Natural killer cell (primary cell): Measurements from ENCODE around the gene CMIP. TPM values are rescaled to one million over a fixed set of nuclear protein-coding genes. Genes with fewer than 3 reads are reported as not detected.

Experiments used
- ATAC-seq, 3 donors: fragments of 150-1000 bp in 2 of 3; fragments of 200-7000 bp in 1 of 3; cut with Tn5 transposase; 1 replicate in 1 of 3; 2 replicates in 2 of 3; pipeline ENCODE4 v1.10.0; 2021; ENCODE audit warnings: mild to moderate bottlenecking in 2 of 3, moderate library complexity in 2 of 3
- DNase-seq, 2 donors: peaks; one replicate each; pipeline versions ENCODE4 v3.0.0 to v3.0.0-alpha.2; 2013 to 2021; ENCODE audit warnings: mixed read lengths in 1 of 2
- H3K27ac ChIP-seq: one replicate; pipeline ENCODE4 v1.5.1; 2013; ENCODE audit warnings: mild to moderate bottlenecking, low read length
- H3K27me3 ChIP-seq: one replicate; pipeline ENCODE4 v1.6.1; 2013; ENCODE audit warnings: low read length; ENCODE audit not compliant: control insufficient read depth, insufficient read depth
- H3K36me3 ChIP-seq: one replicate; pipeline ENCODE4 v1.6.1; 2013; ENCODE audit warnings: low read length; ENCODE audit not compliant: control insufficient read depth, insufficient read depth
- H3K4me1 ChIP-seq: one replicate; pipeline ENCODE4 v1.6.1; 2013; ENCODE audit warnings: low read length; ENCODE audit not compliant: control insufficient read depth, insufficient read depth
- H3K4me3 ChIP-seq: one replicate; pipeline ENCODE4 v1.5.1; 2013; ENCODE audit warnings: low read length
- H3K9me3 ChIP-seq: one replicate; pipeline ENCODE4 v1.6.1; 2013; ENCODE audit warnings: low read length; ENCODE audit not compliant: control insufficient read depth, insufficient read depth
- H3K27ac Mint-ChIP-seq, 2 donors: one replicate each; pipeline ENCODE4 v1.8.0; 2022; ENCODE audit warnings: mild to moderate bottlenecking in 2 of 2, mixed read lengths in 2 of 2, moderate library complexity in 1 of 2
- H3K27me3 Mint-ChIP-seq, 2 donors: one replicate each; pipeline ENCODE4 v1.8.0; 2022; ENCODE audit warnings: low read depth in 2 of 2, mixed read lengths in 2 of 2
- H3K36me3 Mint-ChIP-seq: one replicate; pipeline ENCODE4 v1.8.0; 2022; ENCODE audit warnings: mixed read lengths
- H3K4me1 Mint-ChIP-seq, 2 donors: one replicate each; pipeline ENCODE4 v1.8.0; 2022; ENCODE audit warnings: mixed read lengths in 2 of 2
- H3K4me3 Mint-ChIP-seq: one replicate; pipeline ENCODE4 v1.8.0; 2022; ENCODE audit warnings: mild to moderate bottlenecking, moderate library complexity, mixed read lengths
- H3K9me3 Mint-ChIP-seq, 2 donors: one replicate each; pipeline ENCODE4 v1.8.0; 2022; ENCODE audit warnings: mixed read lengths in 2 of 2
- CTCF ChIP-seq: fragments of 200-600 bp; IDR thresholded peaks from one replicate; pipeline ENCODE4 v1.8.0; 2022; ENCODE audit warnings: antibody characterized with exemption
- WGBS: methylation state at CpG from one replicate; pipeline ENCODE4 v1.1.7; 2013; ENCODE audit warnings: missing lambda C conversion rate; ENCODE audit not compliant: insufficient coverage; 5-methylcytosine and 5-hydroxymethylcytosine counted together
- intact Hi-C: fragments of 100-400 bp; cut with micrococcal nuclease; formaldehyde crosslinking; loops from one replicate; pipeline ENCODE4 v1.14.2; 2022
- total RNA-seq, 4 donors: library from RNA; stranded (reverse); fragments of 120-200 nt in 1 of 4; gene quantifications; one replicate each; pipeline versions ENCODE4 v1.2.3 to v1.2.4, GENCODE V29; 2013 to 2022

Gene CMIP
- total RNA-seq, 3 donors from 2014 or later (not counting 1 experiment from before 2014, with no cell fraction given), result 88.2 to 115 (median 91.5) TPM

DNA sequence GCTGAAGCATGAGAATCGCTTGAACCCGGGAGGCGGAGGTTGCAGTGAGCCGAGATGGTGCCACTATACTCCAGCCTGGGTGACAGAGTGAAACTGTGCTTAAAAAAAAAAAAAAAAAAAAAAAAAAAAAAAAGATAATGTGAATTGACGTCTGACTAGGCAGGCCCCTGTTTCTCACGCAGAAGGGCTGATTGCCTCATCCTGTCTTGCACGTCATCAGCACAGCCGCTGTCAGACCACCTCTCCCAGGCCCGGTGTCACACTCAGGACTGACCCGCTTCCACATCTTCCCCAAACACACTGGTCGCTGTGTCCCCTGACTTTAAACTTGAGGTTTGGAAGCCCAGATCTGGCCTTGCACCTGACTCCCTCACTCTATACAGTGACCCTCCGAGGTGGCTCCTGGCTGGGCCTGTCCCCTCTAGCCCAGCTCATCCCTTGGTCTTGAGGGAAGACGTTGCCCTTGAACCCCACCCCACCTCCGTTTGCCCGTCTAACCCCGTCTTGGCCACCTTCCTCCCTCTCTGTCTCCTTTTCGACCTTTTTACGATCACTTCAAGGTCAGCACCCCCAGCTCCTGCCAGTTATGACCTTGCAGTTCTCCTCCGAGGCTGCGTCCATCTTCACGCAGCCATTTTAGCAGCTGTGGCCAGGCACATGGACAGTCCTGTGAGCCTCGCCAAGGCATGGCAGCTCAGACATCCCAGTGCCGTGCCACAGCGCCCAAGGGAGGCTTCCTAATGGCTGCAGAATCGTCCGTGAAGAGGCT lies 184.6 kb downstream of the CMIP start:
- DNase-seq, result peak in 1 of 2 donors; percentile 34
- H3K36me3 ChIP-seq, result peaks cover 4% of the 10 kb centered on the region
- intact Hi-C loops, result no loop called here
- Mint-ChIP-seq H3K36me3 (no peaks in the 10 kb centered on the region), H3K9me3 (no peaks in the 10 kb centered on the region), H3K27ac (peak overlapping the region; percentile 65 to 88), H3K4me1 (peaks cover 28 to 31% of the 10 kb centered on the region in 2 donors), H3K27me3 (no peaks in the 10 kb centered on the region), H3K4me3 (no peak overlapping the region)
- H3K27ac ChIP-seq, result no peak overlapping the region
- no peak for TF ChIP-seq CTCF
- H3K27me3 ChIP-seq, result no peaks in the 10 kb centered on the region
- H3K9me3 ChIP-seq, result no peaks in the 10 kb centered on the region
- H3K4me1 ChIP-seq, result peaks cover 31% of the 10 kb centered on the region
- WGBS, result 91% methylated on average over 26 of the region's 26 CpGs
- no peak for ATAC-seq
- no peak overlapping the region for H3K4me3 ChIP-seq

- H3K27ac ChIP-seq, result no peak overlapping the region
- no peaks in the 10 kb centered on the region for H3K27me3 ChIP-seq
- H3K36me3 ChIP-seq, result peaks cover 4% of the 10 kb centered on the region
- Mint-ChIP-seq H3K27ac (peak overlapping the region; percentile 65 to 88), H3K36me3 (no peaks in the 10 kb centered on the region), H3K4me3 (no peak overlapping the region), H3K4me1 (peaks cover 33 to 34% of the 10 kb centered on the region in 2 donors), H3K9me3 (no peaks in the 10 kb centered on the region), H3K27me3 (no peaks in the 10 kb centered on the region)
- DNase-seq (no peak), ATAC-seq (no peak)
- H3K4me3 ChIP-seq, result no peak overlapping the region
- 96% methylated on average over 17 of the region's 18 CpGs for WGBS
- intact Hi-C loops, result loop anchor here (5.0 to 10.0 kb wide), 2 partner anchors 228 to 245 kb away; no protein-coding TSS in a partner anchor
- TF ChIP-seq CTCF, result no peak
- no peaks in the 10 kb centered on the region for H3K9me3 ChIP-seq
- H3K4me1 ChIP-seq, result peaks cover 34% of the 10 kb centered on the region
Measured at GRCh38 chr16:81629896-81630634, 185.5 kb downstream of the CMIP start.

DNA sequence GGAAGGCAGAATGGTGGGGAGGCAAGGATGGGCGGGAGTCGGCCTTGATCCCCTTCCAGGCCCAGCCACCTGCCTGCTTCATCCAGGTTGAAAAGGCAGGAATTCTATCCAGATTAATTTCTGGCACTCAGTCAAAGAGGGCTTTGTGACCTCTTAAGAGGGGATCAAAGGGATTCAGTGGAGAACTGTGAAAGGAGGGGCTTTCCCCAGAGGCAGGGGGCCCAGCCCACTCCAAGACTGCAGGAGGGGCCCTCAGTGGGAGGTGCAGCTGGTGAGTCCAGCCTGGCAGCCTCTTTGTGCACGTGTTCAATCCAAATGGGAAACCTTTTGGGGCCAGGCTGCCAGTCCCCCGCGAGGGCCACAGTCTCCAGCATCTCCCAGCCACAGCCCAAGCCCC lies 186.0 kb downstream of the CMIP start:
- Histone ChIP-seq H3K4me3 (no peak overlapping the region), H3K9me3 (no peaks in the 10 kb centered on the region), H3K36me3 (peaks cover 1% of the 10 kb centered on the region), H3K4me1 (peaks cover 30% of the 10 kb centered on the region), H3K27ac (no peak overlapping the region), H3K27me3 (no peaks in the 10 kb centered on the region)
- Mint-ChIP-seq H3K4me3 (no peak overlapping the region), H3K9me3 (no peaks in the 10 kb centered on the region), H3K36me3 (no peaks in the 10 kb centered on the region), H3K27ac (peak overlapping the region; percentile 48 to 88), H3K27me3 (no peaks in the 10 kb centered on the region), H3K4me1 (peaks cover 33 to 40% of the 10 kb centered on the region in 2 donors)
- WGBS, result 96% methylated on average over 5 of the region's 5 CpGs
- DNase-seq (no peak), ATAC-seq (no peak)
- TF ChIP-seq CTCF, result no peak
- intact Hi-C loops, result loop anchor here (5.0 to 10.0 kb wide), 2 partner anchors 228 to 244 kb away; no protein-coding TSS in a partner anchor
